Stimulated activated CD4-positive, alpha-beta T cell treated with anti-CD3 and anti-CD28 coated beads, Interleukin-4, amount 100 ng/mL, for 48 hours (primary cell): Measurements from ENCODE around the gene BIN2.
"Not testable (repeated sequence)": the region's sequence is repeated elsewhere in the genome, so short reads cannot be mapped to it uniquely, and the experiment has no call there.

Experiments
- DNase-seq, 2 donors: peaks; one replicate each; pipeline ENCODE4 v3.0.0-alpha.2; 2020; ENCODE audit warnings: low read depth in 2 of 2

BIN2 gene

GRCh38 chr12:51259600-51259999, 64.4 kb downstream of the BIN2 start:
- DNase-seq = not testable (repeated sequence)

GRCh38 chr12:51254536-51254935, 69.4 kb downstream of the BIN2 start:
- no peak for DNase-seq

- no peak for DNase-seq
Measured at GRCh38 chr12:51253276-51253675, 70.7 kb downstream of the BIN2 start.

- no peak for DNase-seq
Measured at GRCh38 chr12:51247523-51248206, 76.3 kb downstream of the BIN2 start.

- no peak for DNase-seq
Measured at GRCh38 chr12:51246254-51246853, 77.6 kb downstream of the BIN2 start.

- no peak for DNase-seq
Measured at GRCh38 chr12:51245476-51246253, 78.3 kb downstream of the BIN2 start.

- no peak for DNase-seq
Measured at GRCh38 chr12:51244269-51244668, 79.7 kb downstream of the BIN2 start.

- no peak for DNase-seq
Measured at GRCh38 chr12:51242876-51243275, 81.1 kb downstream of the BIN2 start.

- DNase-seq = no peak
Measured at GRCh38 chr12:51242120-51242519, 81.9 kb downstream of the BIN2 start.

- no peak for DNase-seq
Measured at GRCh38 chr12:51240971-51241370, 83.0 kb downstream of the BIN2 start.

- peak; percentile 94 to 96 for DNase-seq
Measured at GRCh38 chr12:51238510-51239334, 85.3 kb downstream of the BIN2 start, which contains the start of gene DAZAP2. Gene DAZAP2, plus strand, starts transcription at chr12:51238826. Its CDS starts 82 bp downstream, at chr12:51238908.

- no peak for DNase-seq
Measured at GRCh38 chr12:51238037-51238509, 85.9 kb downstream of the BIN2 start.

- DNase-seq = no peak
Measured at GRCh38 chr12:51234530-51234929, 89.4 kb downstream of the BIN2 start.

- no peak for DNase-seq
Measured at GRCh38 chr12:51232642-51233041, 91.3 kb downstream of the BIN2 start.
